Esophagus (tissue), 2 donors: ENCODE results near the gene TOMM34. TPM values are rescaled to one million over a fixed set of nuclear protein-coding genes. Genes with fewer than 3 reads are reported as not detected.

Experiments
- H3K27ac ChIP-seq, 2 donors: one replicate each; pipeline ENCODE4 v1.5.1; 2013; ENCODE audit warnings: low read depth in 2 of 2, mild to moderate bottlenecking in 2 of 2, inconsistent platforms in 1 of 2, low read length in 1 of 2, moderate library complexity in 1 of 2
- H3K27me3 ChIP-seq, 2 donors: one replicate each; pipeline ENCODE4 v1.6.1; 2013; ENCODE audit warnings: low read length in 2 of 2, control low read depth in 1 of 2, mild to moderate bottlenecking in 1 of 2; ENCODE audit not compliant: insufficient read depth in 2 of 2, control insufficient read depth in 1 of 2
- H3K36me3 ChIP-seq, 2 donors: one replicate each; pipeline ENCODE4 v1.6.1; 2013; ENCODE audit warnings: low read length in 1 of 2; ENCODE audit not compliant: control insufficient read depth in 2 of 2, insufficient read depth in 2 of 2
- H3K4me1 ChIP-seq, 2 donors: one replicate each; pipeline ENCODE4 v1.6.1; 2013; ENCODE audit warnings: low read length in 1 of 2; ENCODE audit not compliant: control insufficient read depth in 2 of 2, insufficient read depth in 2 of 2
- H3K4me3 ChIP-seq, 2 donors: one replicate each; pipeline ENCODE4 v1.5.1; 2013; ENCODE audit warnings: low read length in 2 of 2, mild to moderate bottlenecking in 2 of 2, low read depth in 1 of 2, moderate library complexity in 1 of 2
- H3K9me3 ChIP-seq, 2 donors: one replicate each; pipeline ENCODE4 v1.6.1; 2013; ENCODE audit warnings: mild to moderate bottlenecking in 2 of 2, low read depth in 1 of 2, low read length in 1 of 2, moderate library complexity in 1 of 2; ENCODE audit not compliant: control insufficient read depth in 2 of 2, insufficient read depth in 1 of 2
- WGBS, 2 donors: extraction: QIAGEN DNeasy Blood & Tissue Kit; methylation state at CpG; one replicate each; pipeline ENCODE4 v1.1.7; 2013; 5-methylcytosine and 5-hydroxymethylcytosine counted together
- polyA plus RNA-seq, 2 donors: library from polyadenylated mRNA; stranded (reverse); fragments of 200-250 nt; gene quantifications; one replicate each; pipeline ENCODE4 v1.2.3, GENCODE V29; 2013
- donor health status: healthy with polysubstance abuse.
- donor health status: Bipolar disorder and iron deficiency.

Gene TOMM34
- polyA plus RNA-seq, 2 donors: 6.4 to 18.5 TPM

GRCh38 chr20:44941120-44941691 is 19.0 kb downstream of the TOMM34 start:
- H3K4me1 ChIP-seq: no peaks in the 10 kb centered on the region
- no peak overlapping the region for H3K27ac ChIP-seq
- H3K4me3 ChIP-seq: no peak overlapping the region
- H3K9me3 ChIP-seq: peaks cover 0 to 2% of the 10 kb centered on the region in 2 donors
- H3K36me3 ChIP-seq: peaks cover 24 to 34% of the 10 kb centered on the region in 2 donors
- H3K27me3 ChIP-seq: no peaks in the 10 kb centered on the region
- WGBS, 2 donors: 82 to 87% methylated on average over 7 of the region's 7 CpGs

GRCh38 chr20:44938637-44939036 is 21.6 kb downstream of the TOMM34 start:
- WGBS, 2 donors: 85 to 90% methylated on average over 9 of the region's 9 CpGs
- Histone ChIP-seq H3K9me3 (peaks cover 0 to 2% of the 10 kb centered on the region in 2 donors), H3K4me1 (no peaks in the 10 kb centered on the region), H3K27ac (no peak overlapping the region), H3K27me3 (no peaks in the 10 kb centered on the region), H3K4me3 (no peak overlapping the region), H3K36me3 (peaks cover 21 to 31% of the 10 kb centered on the region in 2 donors)

- 88 to 94% methylated on average over 10 of the region's 10 CpGs for WGBS, 2 donors
Observed at GRCh38 chr20:44936510-44936909, 23.7 kb downstream of the TOMM34 start.

GRCh38 chr20:44932916-44933315 is 27.3 kb downstream of the TOMM34 start:
- Histone ChIP-seq H3K9me3 (peaks cover 0 to 2% of the 10 kb centered on the region in 2 donors), H3K27me3 (no peaks in the 10 kb centered on the region), H3K4me3 (no peak overlapping the region), H3K36me3 (peaks cover 3 to 17% of the 10 kb centered on the region in 2 donors), H3K27ac (no peak overlapping the region), H3K4me1 (no peaks in the 10 kb centered on the region)
- 94 to 96% methylated on average over 8 of the region's 8 CpGs for WGBS, 2 donors

More at GRCh38 chr20:44936510-44936909, 23.7 kb downstream of the TOMM34 start:
- Histone ChIP-seq H3K4me1 (no peaks in the 10 kb centered on the region), H3K27ac (no peak overlapping the region), H3K27me3 (no peaks in the 10 kb centered on the region), H3K4me3 (no peak overlapping the region), H3K9me3 (peaks cover 0 to 2% of the 10 kb centered on the region in 2 donors), H3K36me3 (peaks cover 8 to 25% of the 10 kb centered on the region in 2 donors)

GRCh38 chr20:44931911-44932310 is 28.3 kb downstream of the TOMM34 start:
- WGBS, 2 donors: 92% methylated on average over 3 of the region's 3 CpGs
- Histone ChIP-seq H3K4me1 (no peaks in the 10 kb centered on the region), H3K27ac (no peak overlapping the region), H3K9me3 (peaks cover 0 to under 1% of the 10 kb centered on the region in 2 donors), H3K36me3 (peaks cover 1 to 14% of the 10 kb centered on the region in 2 donors), H3K27me3 (no peaks in the 10 kb centered on the region), H3K4me3 (no peak overlapping the region)

GRCh38 chr20:44930517-44931168 is 29.6 kb downstream of the TOMM34 start:
- no peaks in the 10 kb centered on the region for H3K9me3 ChIP-seq
- H3K4me1 ChIP-seq: no peaks in the 10 kb centered on the region
- no peaks in the 10 kb centered on the region for H3K27me3 ChIP-seq
- 92 to 95% methylated on average over 16 to 18 of the region's 18 CpGs for WGBS, 2 donors
- H3K4me3 ChIP-seq: no peak overlapping the region
- H3K27ac ChIP-seq: no peak overlapping the region
- peaks cover 0 to 6% of the 10 kb centered on the region in 2 donors for H3K36me3 ChIP-seq

- WGBS, 2 donors: 75 to 79% methylated on average over 3 of the region's 3 CpGs
- no peaks in the 10 kb centered on the region for H3K9me3 ChIP-seq
Observed at GRCh38 chr20:44928595-44928994, 31.6 kb downstream of the TOMM34 start.

GRCh38 chr20:44924541-44924940 is 35.7 kb downstream of the TOMM34 start:
- no peaks in the 10 kb centered on the region for H3K9me3 ChIP-seq
- H3K27me3 ChIP-seq: no peaks in the 10 kb centered on the region
- 69 to 78% methylated on average over 4 of the region's 4 CpGs for WGBS, 2 donors
- H3K36me3 ChIP-seq: peaks cover 3 to 10% of the 10 kb centered on the region in 2 donors
- H3K27ac ChIP-seq: no peak overlapping the region
- H3K4me3 ChIP-seq: no peak overlapping the region
- H3K4me1 ChIP-seq: no peaks in the 10 kb centered on the region

More at GRCh38 chr20:44928595-44928994, 31.6 kb downstream of the TOMM34 start:
- no peak overlapping the region for H3K4me3 ChIP-seq
- H3K4me1 ChIP-seq: no peaks in the 10 kb centered on the region
- H3K36me3 ChIP-seq: peaks cover 3 to 10% of the 10 kb centered on the region in 2 donors
- H3K27ac ChIP-seq: no peak overlapping the region
- H3K27me3 ChIP-seq: no peaks in the 10 kb centered on the region

- no peak overlapping the region for H3K4me3 ChIP-seq
- no peak overlapping the region for H3K27ac ChIP-seq
- 97 to 98% methylated on average over 14 of the region's 14 CpGs for WGBS, 2 donors
- no peaks in the 10 kb centered on the region for H3K27me3 ChIP-seq
- peaks cover 3 to 13% of the 10 kb centered on the region in 2 donors for H3K36me3 ChIP-seq
- no peaks in the 10 kb centered on the region for H3K4me1 ChIP-seq
- no peaks in the 10 kb centered on the region for H3K9me3 ChIP-seq
Observed at GRCh38 chr20:44921447-44921846, 38.8 kb downstream of the TOMM34 start.

GRCh38 chr20:44918761-44919160 is 41.4 kb downstream of the TOMM34 start:
- Histone ChIP-seq H3K27me3 (no peaks in the 10 kb centered on the region), H3K36me3 (peaks cover 0 to 11% of the 10 kb centered on the region in 2 donors), H3K9me3 (no peaks in the 10 kb centered on the region), H3K4me3 (no peak overlapping the region), H3K4me1 (no peaks in the 10 kb centered on the region), H3K27ac (no peak overlapping the region)
- 95% methylated on average over 10 of the region's 10 CpGs for WGBS, 2 donors
